Measurements from ENCODE around the gene ATIC.

Gene ATIC

GRCh38 chr2:215378045-215378444 is 66.2 kb downstream of the ATIC start:
- no peak for FAIRE-seq

- FAIRE-seq = no peak
Observed at GRCh38 chr2:215379039-215379438, 67.2 kb downstream of the ATIC start.

GRCh38 chr2:215379948-215380347 is 68.1 kb downstream of the ATIC start:
- FAIRE-seq = no peak

- no peak for FAIRE-seq
Observed at GRCh38 chr2:215380699-215381098, 68.8 kb downstream of the ATIC start.

GRCh38 chr2:215382011-215382410 is 70.2 kb downstream of the ATIC start:
- no peak for FAIRE-seq

GRCh38 chr2:215382480-215382879 is 70.6 kb downstream of the ATIC start:
- no peak for FAIRE-seq

GRCh38 chr2:215383652-215384279 is 71.9 kb downstream of the ATIC start:
- FAIRE-seq = no peak

DNA sequence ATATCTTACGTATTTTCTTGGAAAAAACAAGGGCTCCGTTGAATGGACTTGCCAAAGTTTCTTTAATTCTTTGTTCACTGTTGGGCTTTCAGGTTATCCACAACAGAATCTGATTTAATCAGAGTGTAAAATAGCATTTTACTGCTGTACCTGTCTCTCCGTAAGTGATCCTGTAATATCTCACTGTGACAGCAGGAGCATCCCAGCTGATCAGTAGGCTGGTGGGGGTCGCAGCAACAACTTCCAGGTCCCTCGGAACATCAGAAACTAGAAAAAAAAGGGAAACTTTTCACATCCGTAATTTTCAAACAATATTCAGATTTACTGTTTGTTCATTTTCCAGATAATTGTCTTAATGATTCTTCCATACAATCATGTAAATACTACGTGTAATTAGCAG is 72.9 kb downstream of the ATIC start:
- FAIRE-seq = no peak

GRCh38 chr2:215386566-215386965 is 74.7 kb downstream of the ATIC start:
- no peak for FAIRE-seq

GRCh38 chr2:215388002-215388728 is 76.3 kb downstream of the ATIC start:
- no peak for FAIRE-seq

DNA sequence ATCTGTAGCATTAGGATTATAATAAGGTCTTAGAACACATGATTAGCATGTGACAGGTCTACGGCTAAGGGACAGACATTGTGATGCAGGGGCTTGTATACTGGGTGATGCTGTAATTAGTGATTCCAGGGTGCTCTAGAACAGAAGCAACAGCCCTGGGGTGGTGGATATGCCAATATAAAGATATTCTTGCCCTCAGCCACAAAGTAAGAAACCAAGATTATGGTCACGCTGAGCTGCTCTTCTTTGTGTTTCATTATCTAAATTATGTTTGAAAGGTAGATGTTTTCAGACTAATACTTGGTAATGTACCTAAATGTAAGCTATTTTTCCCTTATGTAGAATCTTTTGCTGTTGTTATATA is 78.7 kb downstream of the ATIC start:
- no peak for FAIRE-seq

DNA sequence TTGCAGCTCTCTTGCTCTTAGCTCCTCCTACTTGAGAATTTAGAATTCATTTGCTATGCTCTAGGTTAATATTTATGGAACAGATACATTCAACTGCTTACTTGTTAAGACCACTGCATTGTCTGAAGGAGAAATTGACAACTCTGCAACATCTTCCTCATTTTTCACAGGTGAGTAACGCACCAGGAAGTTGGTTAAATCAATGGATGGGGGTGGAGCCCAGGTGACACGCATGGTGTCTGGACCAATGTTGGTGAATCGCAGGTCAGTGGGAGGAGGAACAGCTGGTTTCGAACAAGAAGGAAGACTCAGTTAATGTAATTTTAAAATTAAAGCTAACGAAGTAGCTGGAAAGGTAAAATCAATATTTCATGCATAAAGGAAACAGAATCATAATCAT is 79.7 kb downstream of the ATIC start:
- no peak for FAIRE-seq

DNA sequence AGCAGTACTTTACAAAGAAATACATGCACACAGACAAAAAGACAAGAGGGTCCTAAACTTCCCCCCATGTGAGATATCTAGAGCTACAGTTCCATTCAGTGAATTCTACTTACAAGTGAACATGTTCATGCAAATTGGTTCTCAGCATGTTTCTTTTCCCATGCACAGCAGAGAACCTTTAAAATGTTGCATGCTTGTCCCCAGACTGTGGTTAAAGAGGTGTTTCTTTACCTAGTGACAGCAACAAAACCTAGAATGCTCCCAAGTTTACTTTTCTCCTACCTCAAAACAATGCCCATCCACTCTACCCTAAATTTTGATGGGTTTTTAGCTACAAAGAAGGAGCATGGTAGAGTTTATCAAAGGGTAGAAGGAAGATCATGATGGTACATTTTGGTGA is 80.3 kb downstream of the ATIC start:
- no peak for FAIRE-seq

- no peak for FAIRE-seq
Observed at GRCh38 chr2:215392687-215393270, 80.9 kb downstream of the ATIC start.

DNA sequence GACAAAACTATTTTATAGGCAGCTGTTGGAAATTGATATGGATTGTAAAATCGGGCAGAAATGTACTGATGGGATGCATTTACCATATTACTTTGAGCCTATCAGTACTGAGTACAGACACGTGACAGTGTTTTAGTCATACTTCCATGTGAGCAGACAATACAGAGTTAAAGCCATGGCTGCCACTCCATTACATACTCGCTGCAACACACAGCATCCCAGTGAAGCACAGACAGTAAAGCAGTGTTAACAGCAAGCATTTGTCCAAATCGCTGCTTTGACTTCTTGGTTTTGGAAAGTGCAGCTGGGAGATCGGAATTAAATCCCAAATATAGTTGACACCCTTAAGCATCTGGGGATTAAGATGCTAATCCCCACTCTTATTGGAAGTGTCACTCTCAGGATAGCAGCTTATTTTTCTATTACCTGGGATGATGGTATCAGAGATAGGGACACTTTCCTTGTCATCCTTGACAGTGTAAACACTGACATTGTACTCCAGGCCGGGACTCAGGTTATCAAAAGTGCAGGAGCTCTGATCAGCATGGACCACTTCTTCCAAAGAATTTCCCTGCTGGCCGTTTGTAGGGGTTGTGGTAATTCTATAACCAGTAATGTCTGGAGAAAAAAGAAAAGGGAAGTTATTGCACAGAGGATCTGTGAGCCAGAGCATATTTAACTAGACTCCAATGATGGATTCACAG is 82.4 kb downstream of the ATIC start:
- no peak for FAIRE-seq

- FAIRE-seq = no peak
Observed at GRCh38 chr2:215395687-215396460, 84.0 kb downstream of the ATIC start.

GRCh38 chr2:215396595-215397313 is 84.9 kb downstream of the ATIC start:
- FAIRE-seq = no peak

GRCh38 chr2:215397632-215398341 is 85.9 kb downstream of the ATIC start:
- no peak for FAIRE-seq

- no peak for FAIRE-seq
Observed at GRCh38 chr2:215399067-215399716, 87.3 kb downstream of the ATIC start.
